NB4 (cell line): ENCODE data around the gene CDH10.

Source experiments
- CTCF ChIP-seq: IDR thresholded peaks from one replicate; pipeline ENCODE4 v1.5.1; 2012; ENCODE audit warnings: low read depth, low read length
- MYC ChIP-seq: IDR thresholded peaks from 2 replicates; pipeline ENCODE4 v1.6.1; 2011; ENCODE audit warnings: low read depth, low read length
- POLR2A ChIP-seq: IDR thresholded peaks from 2 replicates; pipeline ENCODE4 v1.6.1; 2011; ENCODE audit warnings: mild to moderate bottlenecking; ENCODE audit not compliant: insufficient read length; ENCODE audit errors: extremely low read depth

DNA sequence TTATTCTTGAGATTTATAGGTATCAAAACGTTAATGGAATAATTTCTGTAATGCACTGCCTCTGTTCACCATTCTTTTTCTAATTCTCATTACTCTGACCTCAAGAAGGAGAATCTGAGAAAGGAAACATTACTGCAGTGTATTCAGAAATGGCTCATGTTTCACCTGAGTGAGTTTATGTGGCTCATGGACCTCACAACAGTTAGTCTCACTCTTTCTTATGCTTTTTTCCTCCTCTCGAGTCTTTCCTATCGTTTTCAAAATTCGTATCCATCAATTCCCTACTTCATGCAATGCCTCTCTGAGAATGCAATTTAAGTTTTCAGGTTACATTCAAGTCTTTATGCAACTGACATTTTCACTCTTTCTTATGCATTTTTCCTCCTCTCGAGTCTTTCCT lies 9.6 kb downstream of the CDH10 start:
- no peak for TF ChIP-seq POLR2A
- no peak for TF ChIP-seq CTCF
- TF ChIP-seq MYC: no peak
